DOHH2 (cell line): ENCODE data around the gene NSMF.

Source experiments
- H3F3A ChIP-seq: fragments of 200-600 bp; sonication (generic), shearing (Covaris generic); 2 replicates; pipeline ENCODE4 v1.6.0; 2016; ENCODE audit warnings: antibody characterized with exemption, mild to moderate bottlenecking; ENCODE audit not compliant: control insufficient read depth, insufficient read depth
- H3K27ac ChIP-seq: fragments of 200-600 bp; sonication (generic); 2 replicates; pipeline ENCODE4 v1.5.1; 2014; ENCODE audit warnings: low read depth, mild to moderate bottlenecking, low read length, moderate library complexity
- H3K27me3 ChIP-seq: fragments of 200-600 bp; sonication (generic); 2 replicates; pipeline ENCODE4 v1.6.1; 2014; ENCODE audit warnings: mild to moderate bottlenecking, low read length, mixed read lengths; ENCODE audit not compliant: control insufficient read depth
- H3K36me3 ChIP-seq: fragments of 200-600 bp; sonication (generic); 2 replicates; pipeline ENCODE4 v1.6.1; 2014; ENCODE audit warnings: mild to moderate bottlenecking, low read length, moderate library complexity, mixed read lengths; ENCODE audit not compliant: control insufficient read depth
- H3K4me1 ChIP-seq: fragments of 200-600 bp; sonication (generic); 2 replicates; pipeline ENCODE4 v1.6.1; 2014; ENCODE audit warnings: mild to moderate bottlenecking, low read length, mixed read lengths; ENCODE audit not compliant: control insufficient read depth
- H3K4me2 ChIP-seq: fragments of 200-600 bp; sonication (generic); 2 replicates; pipeline ENCODE4 v1.6.0; 2014; ENCODE audit warnings: mild to moderate bottlenecking, low read length, moderate library complexity
- H3K4me3 ChIP-seq: fragments of 200-600 bp; sonication (generic); 2 replicates; pipeline ENCODE4 v1.5.1; 2014; ENCODE audit warnings: mild to moderate bottlenecking, low read length, mixed read lengths
- H3K79me2 ChIP-seq: fragments of 200-600 bp; sonication (generic); 2 replicates; pipeline ENCODE4 v1.6.1; 2014; ENCODE audit warnings: mild to moderate bottlenecking, low read length, mixed read lengths; ENCODE audit not compliant: control insufficient read depth
- H3K9me2 ChIP-seq: fragments of 200-600 bp; sonication (generic); replicated peaks from 2 replicates; pipeline ENCODE4 v1.6.1; 2014; ENCODE audit warnings: mild to moderate bottlenecking, low read length, mixed read lengths; ENCODE audit not compliant: control insufficient read depth
- H3K9me3 ChIP-seq: fragments of 200-600 bp; sonication (generic); 2 replicates; pipeline ENCODE4 v1.6.1; 2014; ENCODE audit warnings: antibody characterized with exemption, low read length, mixed read lengths; ENCODE audit not compliant: control insufficient read depth, insufficient read depth
- H4K20me1 ChIP-seq: fragments of 200-600 bp; sonication (generic); 2 replicates; pipeline ENCODE4 v1.6.0; 2014; ENCODE audit warnings: low read depth, mild to moderate bottlenecking, antibody characterized with exemption, low read length, moderate library complexity; ENCODE audit not compliant: control insufficient read depth, insufficient read depth
- CTCF ChIP-seq: fragments of 200-600 bp; sonication (generic); IDR thresholded peaks from one replicate; pipeline ENCODE4 v1.5.1; 2014; ENCODE audit warnings: antibody characterized with exemption, mild to moderate bottlenecking, low read depth, low read length; ENCODE audit not compliant: poor library complexity, severe bottlenecking
- EZH2phosphoT487 ChIP-seq: fragments of 200-600 bp; sonication (generic); IDR thresholded peaks from 2 replicates; pipeline ENCODE4 v1.6.1; 2017; ENCODE audit warnings: borderline replicate concordance, mild to moderate bottlenecking, antibody characterized with exemption, low read length, moderate library complexity, mixed read lengths

The NSMF gene

GRCh38 chr9:137462986-137463930, 4.1 kb upstream of the NSMF start:
- H3K27ac ChIP-seq = peak overlapping the region; percentile 82
- H3K79me2 ChIP-seq = peaks cover 6% of the 10 kb centered on the region
- H3K4me1 ChIP-seq = peaks cover 46% of the 10 kb centered on the region
- no peaks in the 10 kb centered on the region for H3K9me3 ChIP-seq
- no peaks in the 10 kb centered on the region for H3F3A ChIP-seq
- TF ChIP-seq EZH2phosphoT487 (no peak), CTCF (no peak)
- H4K20me1 ChIP-seq = no peaks in the 10 kb centered on the region
- H3K4me2 ChIP-seq = peak overlapping the region; percentile 62
- no peaks in the 10 kb centered on the region for H3K9me2 ChIP-seq
- peaks cover 5% of the 10 kb centered on the region for H3K36me3 ChIP-seq
- H3K27me3 ChIP-seq = no peaks in the 10 kb centered on the region
- H3K4me3 ChIP-seq = peak overlapping the region; percentile 78

- Histone ChIP-seq H3K9me2 (no peaks in the 10 kb centered on the region), H3K36me3 (peaks cover 12% of the 10 kb centered on the region), H3K27me3 (no peaks in the 10 kb centered on the region), H3F3A (no peaks in the 10 kb centered on the region), H3K4me2 (peak overlapping the region; percentile 62), H4K20me1 (no peaks in the 10 kb centered on the region; the same call in 1 of the 2 replicates), H3K4me1 (peaks cover 53% of the 10 kb centered on the region), H3K4me3 (peak overlapping the region; percentile 78), H3K27ac (peak overlapping the region; percentile 82), H3K9me3 (no peaks in the 10 kb centered on the region), H3K79me2 (peaks cover 14% of the 10 kb centered on the region)
- TF ChIP-seq EZH2phosphoT487 (no peak), CTCF (no peak)
Observed at GRCh38 chr9:137462396-137462985, 3.4 kb upstream of the NSMF start.

- TF ChIP-seq EZH2phosphoT487 (no peak), CTCF (peak; percentile 49)
- Histone ChIP-seq H3K27me3 (no peaks in the 10 kb centered on the region), H3K27ac (peak overlapping the region; percentile 82), H3K36me3 (peaks cover 19% of the 10 kb centered on the region), H3K79me2 (peaks cover 20% of the 10 kb centered on the region), H3K4me2 (peak overlapping the region; percentile 62), H3K4me3 (peak overlapping the region; percentile 78), H3K9me2 (no peaks in the 10 kb centered on the region), H3K4me1 (peaks cover 60% of the 10 kb centered on the region), H3F3A (no peaks in the 10 kb centered on the region), H3K9me3 (no peaks in the 10 kb centered on the region), H4K20me1 (no peaks in the 10 kb centered on the region; the same call in 1 of the 2 replicates)
Observed at GRCh38 chr9:137461663-137462395, 2.7 kb upstream of the NSMF start.
